ENCODE data around the gene C1orf232.

- no peak for TF ChIP-seq BHLHE40 (IDR thresholded peaks at IDR 0.05; ENCODE audit: low read depth, low read length)
- no peak for TF ChIP-seq POLR2A (IDR thresholded peaks at IDR 0.05; ENCODE audit: low read depth, low read length)
- TF ChIP-seq CTCF (conservative IDR thresholded peaks at IDR 0.05; ENCODE audit: low read depth, low read length) = no peak
- no peak for TF ChIP-seq ELK1 (IDR thresholded peaks at IDR 0.05; ENCODE audit: borderline replicate concordance, low read depth, low read length)
- TF ChIP-seq MAFK (IDR thresholded peaks at IDR 0.05; ENCODE audit: low read depth, low read length) = no peak
- TF ChIP-seq RAD21 (IDR thresholded peaks at IDR 0.05; ENCODE audit: low read length) = no peak
- no peak for TF ChIP-seq USF2 (IDR thresholded peaks at IDR 0.05; ENCODE audit: low read depth, low read length)
- no peak for TF ChIP-seq CEBPB (IDR thresholded peaks at IDR 0.05; ENCODE audit: low read depth, low read length)
- no peak for TF ChIP-seq MAZ (IDR thresholded peaks at IDR 0.05; ENCODE audit: borderline replicate concordance, low read depth, low read length)
- TF ChIP-seq NFE2L2 (IDR thresholded peaks at IDR 0.05; ENCODE audit: low read depth, low read length) = no peak
These were observed 44.7 kb upstream of the C1orf232 start for GRCh38 chr1:26213335-26213905.

All from IMR-90 (cell line).